Raji (cell line): Measurements from ENCODE around the gene GAB2.

Source experiments
- POLR2A ChIP-seq: IDR thresholded peaks from 2 replicates; pipeline ENCODE4 v1.6.1; 2011; ENCODE audit warnings: low read depth, low read length, control low read depth; ENCODE audit not compliant: insufficient read depth

GAB2 gene

GRCh38 chr11:78189174-78189724 lies 228.4 kb downstream of the GAB2 start:
- no peak for TF ChIP-seq POLR2A

GRCh38 chr11:78188286-78189173 lies 229.1 kb downstream of the GAB2 start, which contains the start of the genes KCTD21 and USP35:
TSS of gene KCTD21 (minus strand) at chr11:78188626. CDS start at chr11:78174554, 14,072 bp downstream.
TSS of gene USP35 (plus strand) at chr11:78188919. CDS start at chr11:78196246, 7,327 bp downstream.
- peak; percentile 77 for TF ChIP-seq POLR2A

GRCh38 chr11:78187366-78188285 lies 230.0 kb downstream of the GAB2 start:
- TF ChIP-seq POLR2A, result no peak

- TF ChIP-seq POLR2A, result no peak
Measured at GRCh38 chr11:78181185-78181584, 236.4 kb downstream of the GAB2 start.

- TF ChIP-seq POLR2A, result no peak
Measured at GRCh38 chr11:78180751-78181150, 236.9 kb downstream of the GAB2 start.

GRCh38 chr11:78179459-78180071 lies 238.1 kb downstream of the GAB2 start:
- TF ChIP-seq POLR2A, result no peak

- no peak for TF ChIP-seq POLR2A
Measured at GRCh38 chr11:78177216-78177615, 240.4 kb downstream of the GAB2 start.

GRCh38 chr11:78176605-78177141 lies 240.9 kb downstream of the GAB2 start:
- no peak for TF ChIP-seq POLR2A

- no peak for TF ChIP-seq POLR2A
Measured at GRCh38 chr11:78171951-78172350, 245.7 kb downstream of the GAB2 start.

- TF ChIP-seq POLR2A, result no peak
Measured at GRCh38 chr11:78170874-78171549, 246.6 kb downstream of the GAB2 start.

GRCh38 chr11:78170413-78170812 lies 247.2 kb downstream of the GAB2 start:
- TF ChIP-seq POLR2A, result no peak

GRCh38 chr11:78168539-78169477 lies 248.8 kb downstream of the GAB2 start:
- no peak for TF ChIP-seq POLR2A
